ENCODE measurements around the gene NLRP9.

- TF ChIP-seq REST (IDR thresholded peaks at IDR 0.05; ENCODE audit: insufficient read depth in 1 of 2, low read depth in 2 of 2, low read length in 2 of 2) = no peak
- TF ChIP-seq POLR2AphosphoS5 (IDR thresholded peaks at IDR 0.05; ENCODE audit: low read depth, low read length) = no peak
- no peak for TF ChIP-seq TAF1 (IDR thresholded peaks at IDR 0.05; ENCODE audit: borderline replicate concordance, insufficient read depth, low read length)
These were observed 67.2 kb downstream of the NLRP9 start for GRCh38 chr19:55671054-55671378.
